GM23248 (cell line): Measurements from ENCODE around the gene ENOX2.

ENCODE experiments used
- EZH2 ChIP-seq: fragments of 200-600 bp; sonication (generic); IDR thresholded peaks from 2 replicates; pipeline ENCODE4 v1.6.1; 2018; ENCODE audit warnings: antibody characterized with exemption, mild to moderate bottlenecking; ENCODE audit not compliant: insufficient read depth, poor library complexity, severe bottlenecking
- EZH2phosphoT487 ChIP-seq: fragments of 200-600 bp; sonication (generic); IDR thresholded peaks from 2 replicates; pipeline ENCODE4 v1.6.1; 2018; ENCODE audit warnings: antibody characterized with exemption, moderate library complexity, mild to moderate bottlenecking, low read depth; ENCODE audit not compliant: insufficient read depth

DNA sequence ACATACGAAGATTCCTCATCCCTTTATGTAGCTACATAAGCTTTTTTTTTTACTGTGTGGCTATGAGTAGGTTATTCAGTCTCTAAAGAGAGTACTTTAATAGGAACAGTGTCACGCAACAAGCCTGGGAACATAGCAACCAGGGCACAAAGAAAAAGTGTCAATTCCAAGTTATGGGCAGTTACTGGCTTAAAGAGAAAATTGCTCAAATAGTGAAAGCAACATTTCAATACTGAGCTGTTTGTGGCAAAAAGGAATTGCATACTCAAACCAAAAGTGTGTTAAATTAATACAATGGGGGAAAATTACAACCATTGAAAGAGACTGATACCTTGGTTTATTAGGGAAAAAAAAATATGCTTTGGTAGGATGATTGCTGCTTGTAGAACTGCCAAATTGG is 41.2 kb upstream of the ENOX2 start:
- TF ChIP-seq EZH2phosphoT487 (no peak), EZH2 (no peak)
